ENCODE results near the gene RAB4A.

The RAB4A gene

DNA sequence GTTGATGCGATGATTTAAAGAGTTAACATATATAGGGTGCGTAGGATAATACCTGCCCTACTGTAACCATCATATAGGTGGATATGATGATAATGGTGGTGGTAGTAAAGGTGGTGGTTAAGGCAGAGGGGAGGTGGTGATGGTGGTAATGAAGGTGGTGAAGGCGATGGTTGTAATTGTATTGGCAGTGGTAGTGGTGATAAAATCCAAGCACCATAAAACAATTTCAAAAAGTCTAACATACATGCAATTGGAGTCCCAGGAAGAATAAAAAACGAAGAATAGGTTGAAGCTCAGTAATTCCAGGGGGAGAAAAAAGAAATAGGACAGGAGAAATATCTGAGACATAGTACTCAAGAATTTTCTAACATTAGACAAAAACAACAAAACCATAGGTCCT lies 27.3 kb upstream of the RAB4A start:
- in situ Hi-C loops (cut with HindIII; ENCODE audit: low sequenced_read_pairs): no loop called here

DNA sequence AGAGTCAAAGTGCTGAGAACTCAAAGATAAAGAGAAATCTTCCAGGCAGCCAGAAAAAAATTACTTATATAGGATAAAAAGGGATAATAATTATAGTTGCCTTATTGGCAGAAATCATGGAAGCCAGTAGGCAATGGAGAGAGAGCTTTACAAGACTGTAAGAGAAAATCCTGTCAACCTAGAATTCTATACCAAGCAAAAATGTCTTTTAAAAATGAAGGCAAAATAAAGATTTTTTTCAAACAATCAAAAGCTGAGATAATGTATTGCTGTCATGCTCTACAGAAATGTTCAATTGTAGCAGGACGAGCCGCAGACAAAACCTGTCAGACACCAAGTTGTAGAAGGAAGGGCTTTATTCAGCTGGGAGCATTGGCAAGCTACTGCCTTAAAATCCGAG lies 26.8 kb upstream of the RAB4A start:
- in situ Hi-C loops (cut with HindIII; ENCODE audit: low sequenced_read_pairs): no loop called here

DNA sequence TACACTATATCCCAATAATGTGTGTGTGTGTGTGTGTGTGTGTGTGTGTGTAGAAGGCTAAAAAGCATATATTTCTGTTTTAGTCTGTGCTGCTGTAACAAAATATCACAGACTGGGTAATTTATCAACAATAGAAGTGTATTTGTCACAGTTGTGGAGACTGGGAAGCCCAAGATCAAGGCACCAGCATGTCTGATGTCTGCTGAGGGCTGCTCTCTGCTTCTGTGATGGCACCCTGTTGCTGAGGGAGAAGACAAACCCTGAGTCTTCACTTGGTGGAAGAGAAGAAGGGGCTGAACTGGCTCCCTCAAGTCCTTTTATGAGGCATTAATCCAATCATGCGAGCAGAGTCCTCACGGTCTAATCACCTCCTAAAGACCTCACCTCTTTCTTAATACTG lies 23.0 kb upstream of the RAB4A start:
- in situ Hi-C loops (cut with HindIII; ENCODE audit: low sequenced_read_pairs): no loop called here

DNA sequence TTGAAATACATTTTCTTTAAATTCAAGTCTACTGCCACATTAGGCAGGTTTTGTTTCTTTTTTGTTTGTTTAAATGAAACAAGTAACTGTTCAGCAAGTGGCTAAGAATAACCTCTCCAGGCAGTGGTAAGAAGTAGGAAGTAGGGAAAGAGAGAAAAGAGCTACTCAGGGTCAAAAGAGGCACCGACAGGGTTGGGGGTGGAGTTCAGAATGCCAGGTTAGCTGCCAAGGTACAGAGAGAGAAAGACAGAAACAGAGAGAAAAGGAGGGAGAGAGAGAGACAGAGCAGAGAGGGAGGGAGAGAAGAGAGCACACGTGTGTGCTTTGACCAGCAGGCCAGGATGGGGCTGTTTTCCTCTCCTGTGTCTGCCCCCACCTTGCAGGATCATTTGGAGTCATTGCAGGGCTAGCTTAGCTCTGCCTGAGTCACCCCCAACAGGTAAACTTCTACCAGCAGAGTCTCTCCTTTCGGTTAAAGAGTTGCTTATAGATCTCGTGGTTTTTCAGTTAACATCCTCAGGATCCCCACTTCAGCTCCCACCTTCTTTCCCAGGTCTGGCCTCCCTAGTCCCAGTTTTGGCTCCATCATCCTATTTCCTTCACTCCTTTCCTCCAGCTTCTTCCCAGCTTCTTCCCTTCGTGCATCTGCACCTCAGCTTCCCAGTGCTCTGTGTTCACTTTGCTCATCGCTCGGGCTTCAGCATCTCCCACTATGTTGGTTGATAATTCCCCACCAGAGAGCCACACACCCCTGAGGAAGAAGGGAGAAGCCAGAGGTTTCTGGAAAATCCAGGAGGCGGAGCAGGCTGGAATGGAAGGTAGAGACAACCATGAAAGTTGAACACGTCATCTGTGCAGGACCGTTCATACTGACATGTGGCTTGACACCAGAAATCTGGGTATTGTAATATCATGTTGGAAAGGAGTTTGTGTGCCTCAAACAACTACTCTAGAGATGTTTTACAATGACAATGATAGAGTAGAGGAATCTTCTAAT lies 21.8 kb upstream of the RAB4A start:
- in situ Hi-C loops (cut with HindIII; ENCODE audit: low sequenced_read_pairs): no loop called here

DNA sequence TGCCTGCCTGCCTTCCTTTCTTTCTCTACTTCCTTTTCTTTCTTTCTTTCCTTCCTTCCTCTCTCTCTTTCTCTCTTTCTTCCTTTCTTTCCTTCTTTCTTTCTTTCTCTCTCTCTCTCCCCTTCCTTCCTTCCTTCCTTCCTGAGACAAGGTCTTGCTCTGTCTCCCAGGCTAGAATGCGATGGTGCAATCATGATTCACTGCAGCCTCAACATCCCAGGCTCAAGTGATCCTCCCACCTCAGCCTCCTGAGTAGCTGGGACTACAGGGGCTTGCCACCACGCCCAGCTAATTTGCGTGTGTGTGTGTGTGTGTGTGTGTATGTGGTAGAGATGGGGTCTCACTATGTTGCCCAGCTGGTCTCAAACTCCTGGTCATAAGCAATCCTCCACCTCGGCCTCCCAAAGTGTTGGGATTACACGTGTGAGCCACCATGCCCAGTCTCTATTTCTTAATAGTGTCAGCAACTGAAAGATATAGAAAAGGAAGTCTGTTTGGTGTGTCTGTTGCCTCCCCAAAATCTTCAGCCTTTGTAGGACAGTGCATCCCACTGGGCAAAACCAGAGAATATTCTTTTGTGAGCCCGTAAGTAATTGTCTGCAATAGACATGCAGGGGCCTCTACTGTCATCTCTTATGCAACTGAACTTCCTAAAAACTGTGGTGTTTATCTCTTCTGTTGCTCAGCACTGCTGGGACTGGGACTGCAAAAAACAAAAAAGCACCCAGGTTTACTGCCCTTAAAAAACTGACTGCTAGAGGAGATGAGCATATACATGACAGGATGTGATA lies 20.9 kb upstream of the RAB4A start:
- in situ Hi-C loops (cut with HindIII; ENCODE audit: low sequenced_read_pairs): loop anchor here (25.0 kb wide), 1 partner anchor 237 kb away; no protein-coding TSS in a partner anchor

DNA sequence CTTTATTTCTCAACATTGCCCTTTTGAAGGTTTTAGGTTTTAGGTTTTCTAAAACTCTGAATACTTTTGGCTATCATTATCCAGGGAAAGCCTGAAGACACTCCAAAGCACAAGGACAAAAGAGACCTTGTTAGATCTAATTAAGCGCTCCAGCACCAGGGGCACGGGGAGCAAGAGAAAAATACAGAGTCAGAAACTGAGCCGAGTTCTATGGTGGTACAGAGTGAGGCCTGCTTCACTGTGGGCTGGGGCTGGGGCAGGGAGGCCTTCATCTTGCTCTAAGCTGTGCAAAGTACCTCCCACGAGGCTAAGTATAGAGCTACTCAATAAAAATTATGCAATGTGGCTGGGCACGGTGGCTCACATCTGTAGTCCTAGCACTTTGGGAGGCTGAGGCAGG lies 19.7 kb upstream of the RAB4A start:
- in situ Hi-C loops (cut with HindIII; ENCODE audit: low sequenced_read_pairs): loop anchor here (25.0 kb wide), 1 partner anchor 236 kb away; no protein-coding TSS in a partner anchor

DNA sequence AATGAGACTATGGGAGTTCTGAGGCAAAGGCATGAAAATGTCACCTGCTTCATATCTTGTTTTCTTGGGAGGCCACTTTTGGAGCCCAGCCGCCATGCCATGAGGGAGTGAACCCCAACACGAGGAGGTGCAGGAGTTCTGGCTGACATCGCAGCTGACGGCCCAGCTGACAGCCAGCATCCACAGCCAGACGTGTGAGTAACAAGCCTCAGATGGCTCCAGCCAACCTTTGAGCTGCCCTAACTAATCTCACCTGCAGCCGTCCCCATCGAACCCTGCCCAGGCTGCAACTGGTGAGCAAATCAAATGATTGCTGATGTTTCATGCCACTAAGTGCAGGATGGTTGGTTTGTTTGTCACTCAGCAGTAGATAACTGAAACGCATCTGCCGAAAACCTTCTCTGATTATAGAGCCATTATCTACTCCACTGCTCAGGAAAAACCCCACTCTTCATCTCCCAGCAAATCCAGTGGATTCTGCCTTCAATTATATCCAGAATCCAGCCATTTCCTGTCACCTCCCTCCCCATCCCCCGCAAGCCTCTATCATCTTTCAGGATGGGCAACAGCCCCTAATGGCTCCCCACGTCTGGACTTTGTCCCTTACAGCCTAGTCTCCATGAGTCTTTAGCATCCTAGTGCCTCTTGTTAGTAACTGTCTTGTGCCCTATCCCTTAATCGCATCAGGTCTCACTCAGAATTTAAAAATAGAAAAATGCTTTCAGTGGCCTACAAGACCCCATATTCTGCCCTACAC lies 18.5 kb upstream of the RAB4A start:
- in situ Hi-C loops (cut with HindIII; ENCODE audit: low sequenced_read_pairs): loop anchor here (25.0 kb wide), 1 partner anchor 235 kb away; no protein-coding TSS in a partner anchor

DNA sequence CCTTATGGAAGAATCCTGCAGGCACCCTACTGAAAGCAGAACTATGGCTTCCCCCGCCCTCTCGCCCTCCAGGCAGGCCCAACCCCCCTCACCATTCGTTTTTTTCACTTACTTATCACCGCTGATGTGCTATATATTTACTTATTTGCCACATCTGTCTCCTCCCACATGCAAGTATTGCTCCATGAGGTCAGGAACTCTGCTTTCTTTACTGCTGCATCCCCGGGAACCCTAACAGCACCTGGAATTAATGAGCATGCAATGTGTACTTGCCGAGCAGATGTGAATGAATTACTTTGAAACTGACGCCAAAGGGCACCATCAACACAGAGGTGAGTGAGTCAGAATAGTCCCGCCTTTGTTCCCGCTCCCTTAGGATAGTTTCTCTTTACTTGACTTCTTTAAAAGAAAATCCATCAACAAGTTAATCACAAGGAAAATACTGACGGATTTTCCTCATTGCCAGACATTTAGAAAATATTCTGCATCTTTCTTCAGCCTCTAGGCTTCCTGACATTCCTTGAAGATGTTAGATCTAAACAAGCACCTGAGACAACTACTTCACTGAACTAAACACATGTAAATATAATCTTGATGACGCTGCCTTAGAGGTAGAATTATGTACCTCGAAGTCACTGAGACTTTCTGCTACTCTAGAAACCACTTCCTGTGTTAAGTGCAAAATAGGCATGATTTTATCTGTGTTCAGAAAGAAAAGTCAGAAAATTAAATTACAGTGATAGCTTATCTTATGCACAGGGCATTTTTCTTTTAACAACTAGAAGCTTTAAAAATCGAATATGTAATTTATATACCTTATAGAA lies 17.5 kb upstream of the RAB4A start:
- in situ Hi-C loops (cut with HindIII; ENCODE audit: low sequenced_read_pairs): loop anchor here (25.0 kb wide), 1 partner anchor 234 kb away; no protein-coding TSS in a partner anchor

DNA sequence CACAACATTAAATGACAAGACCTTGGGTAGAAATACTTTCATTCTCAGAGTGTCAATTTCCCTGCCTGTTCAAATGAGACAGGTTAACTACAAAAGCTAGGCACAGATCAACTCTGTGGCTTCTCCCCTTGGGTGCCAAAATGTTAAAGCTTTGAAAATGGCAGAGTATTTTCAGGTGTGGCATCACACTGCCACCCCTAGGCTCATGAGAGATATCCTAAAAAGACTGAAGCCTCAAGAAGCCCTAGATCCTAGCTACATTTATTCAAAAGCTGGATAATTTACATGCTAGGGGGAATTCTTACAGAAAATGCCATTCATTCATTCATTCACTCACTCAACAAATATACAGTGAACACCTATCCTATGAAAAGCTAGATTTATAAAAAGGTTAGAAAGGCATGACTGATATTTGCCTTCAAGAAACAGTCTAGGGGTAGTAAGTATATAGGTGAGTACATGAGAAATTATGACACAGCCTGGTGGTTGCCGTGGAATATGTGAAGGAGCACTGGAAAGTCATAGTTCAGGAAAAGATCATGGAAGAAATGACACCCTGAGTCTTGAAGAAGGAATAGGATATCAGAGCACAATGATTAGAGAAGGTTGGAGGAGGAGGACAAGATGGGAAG lies 15.9 kb upstream of the RAB4A start:
- in situ Hi-C loops (cut with HindIII; ENCODE audit: low sequenced_read_pairs): loop anchor here (25.0 kb wide), 1 partner anchor 232 kb away; no protein-coding TSS in a partner anchor

DNA sequence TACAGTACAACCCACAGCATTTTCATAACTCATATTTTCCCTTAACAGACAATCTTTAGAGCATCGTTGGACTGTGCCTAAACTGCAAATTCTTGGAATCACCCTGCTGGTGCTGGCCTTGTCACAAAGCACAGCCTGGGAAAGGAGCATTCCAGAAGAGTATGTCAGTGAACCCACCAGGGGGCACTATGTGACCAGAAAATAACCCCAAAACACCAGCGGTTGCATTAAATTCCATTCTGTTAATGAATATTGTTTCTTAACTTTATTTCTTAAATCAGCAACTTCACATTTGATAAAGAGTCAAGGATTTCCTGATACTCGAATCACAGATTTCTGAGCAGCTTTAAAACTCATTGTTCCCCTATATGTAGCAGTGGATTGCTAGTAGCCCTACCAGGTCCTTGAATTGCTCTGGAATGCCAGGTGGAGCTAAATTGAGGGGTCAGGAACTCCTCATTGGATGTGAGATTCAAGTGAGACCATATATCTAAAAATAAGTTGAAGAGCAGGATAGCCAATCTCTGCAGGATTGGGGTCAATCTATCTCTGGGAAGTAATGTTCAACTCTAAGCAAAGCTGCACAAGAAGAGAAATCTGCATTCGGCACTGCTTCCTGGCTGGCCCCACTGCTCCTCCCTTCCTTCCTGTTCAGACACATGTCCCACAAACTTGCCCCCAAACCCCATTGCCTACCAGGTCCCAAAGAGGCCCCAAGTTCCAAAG lies 12.7 kb upstream of the RAB4A start:
- in situ Hi-C loops (cut with HindIII; ENCODE audit: low sequenced_read_pairs): loop anchor here (25.0 kb wide), 1 partner anchor 229 kb away; no protein-coding TSS in a partner anchor

DNA sequence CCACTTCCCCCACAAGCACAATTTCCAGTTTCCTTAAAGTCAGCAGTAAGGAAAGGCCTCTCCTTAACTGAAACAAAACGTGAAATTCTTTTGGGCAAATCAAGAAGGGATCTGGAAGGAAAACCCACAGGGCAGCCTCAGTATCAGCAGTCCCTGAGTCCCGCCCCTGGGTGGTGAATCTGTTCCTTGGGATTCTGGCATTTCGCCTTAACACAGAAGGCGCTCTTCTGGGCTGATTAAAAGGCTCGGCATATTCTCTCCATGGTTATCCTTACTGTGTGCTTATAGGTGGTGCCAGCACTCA lies 12.2 kb upstream of the RAB4A start:
- in situ Hi-C loops (cut with HindIII; ENCODE audit: low sequenced_read_pairs): loop anchor here (25.0 kb wide), 1 partner anchor 229 kb away; no protein-coding TSS in a partner anchor

DNA sequence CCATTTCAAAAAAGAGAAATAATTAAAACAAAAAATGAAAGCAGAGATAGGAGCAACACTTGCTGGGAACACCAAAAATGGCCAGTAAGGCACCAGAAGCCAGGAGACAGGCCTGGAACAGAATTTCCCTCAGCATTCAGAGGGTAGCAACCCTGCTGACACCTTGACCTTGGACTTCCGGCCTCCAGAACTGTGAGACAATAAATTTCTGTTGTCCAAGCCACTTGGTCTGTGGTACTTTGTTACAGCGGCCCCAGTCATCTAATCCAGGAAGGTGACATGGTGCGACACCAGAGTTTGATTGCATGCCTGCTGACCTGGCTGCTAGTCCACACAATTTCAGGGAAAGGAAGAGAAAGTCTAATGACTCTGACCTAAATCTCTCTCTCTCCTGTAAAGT lies 10.6 kb upstream of the RAB4A start:
- in situ Hi-C loops (cut with HindIII; ENCODE audit: low sequenced_read_pairs): loop anchor here (25.0 kb wide), 1 partner anchor 227 kb away; no protein-coding TSS in a partner anchor

DNA sequence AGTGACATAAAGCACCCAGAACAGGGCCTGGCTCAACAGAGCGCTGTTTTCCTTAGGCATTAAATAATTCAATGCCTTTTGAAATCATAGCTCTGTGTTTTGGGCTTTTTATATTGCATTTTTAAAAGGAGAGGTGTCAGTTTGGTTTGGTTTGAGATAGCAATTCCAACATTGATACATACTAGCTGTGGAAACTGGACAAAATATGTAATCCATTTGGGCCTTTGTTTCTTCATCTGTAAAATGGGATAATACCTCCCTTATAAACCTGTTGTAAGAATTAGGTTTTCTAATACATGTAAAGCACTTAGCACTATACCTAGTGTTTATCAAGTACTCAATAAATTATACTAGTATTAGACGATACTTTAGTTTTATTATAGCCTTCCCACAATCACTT lies 8.7 kb upstream of the RAB4A start:
- in situ Hi-C loops (cut with HindIII; ENCODE audit: low sequenced_read_pairs): loop anchor here (25.0 kb wide), 1 partner anchor 225 kb away; no protein-coding TSS in a partner anchor

DNA sequence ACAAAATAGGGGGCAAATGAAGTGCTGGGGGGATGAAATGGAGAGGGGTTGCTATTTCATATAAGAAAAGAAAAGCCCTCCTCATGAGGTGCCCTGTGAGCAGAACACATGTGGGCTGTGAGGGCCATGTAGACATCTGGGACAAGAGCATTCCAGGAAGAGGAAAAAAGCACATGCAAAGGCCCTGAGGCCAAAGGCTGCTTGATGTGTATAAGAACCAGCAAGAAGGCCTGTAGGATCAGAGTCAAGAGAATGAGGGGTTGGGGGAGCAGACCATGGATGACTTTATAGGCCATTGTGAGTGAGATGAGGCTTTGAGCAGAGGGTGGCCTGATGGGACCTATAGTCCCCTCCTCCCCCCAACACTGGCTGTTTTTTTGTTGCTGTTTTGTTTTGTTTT lies 7.7 kb upstream of the RAB4A start:
- in situ Hi-C loops (cut with HindIII; ENCODE audit: low sequenced_read_pairs): loop anchor here (25.0 kb wide), 1 partner anchor 224 kb away; no protein-coding TSS in a partner anchor

DNA sequence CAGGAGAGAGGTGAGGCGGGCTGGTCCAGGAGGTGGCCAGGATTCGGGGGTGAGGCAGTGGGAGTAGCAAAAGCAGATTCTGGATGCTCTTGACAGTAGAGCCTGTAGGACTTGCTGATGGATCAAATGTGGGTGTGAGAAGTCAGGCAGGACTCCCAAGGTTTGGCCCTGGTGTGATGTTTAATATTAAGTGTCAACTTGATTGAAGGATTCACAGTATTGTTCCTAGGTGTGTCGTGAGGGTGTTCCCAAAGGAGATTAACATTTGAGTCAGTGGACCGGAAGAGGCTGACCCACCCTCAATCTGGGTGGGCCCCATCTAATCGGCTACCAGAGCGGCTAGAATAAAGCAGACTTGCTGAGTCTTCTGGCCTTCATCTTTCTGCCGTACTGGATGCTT lies 6.8 kb upstream of the RAB4A start:
- in situ Hi-C loops (cut with HindIII; ENCODE audit: low sequenced_read_pairs): loop anchor here (25.0 kb wide), 1 partner anchor 223 kb away; no protein-coding TSS in a partner anchor

DNA sequence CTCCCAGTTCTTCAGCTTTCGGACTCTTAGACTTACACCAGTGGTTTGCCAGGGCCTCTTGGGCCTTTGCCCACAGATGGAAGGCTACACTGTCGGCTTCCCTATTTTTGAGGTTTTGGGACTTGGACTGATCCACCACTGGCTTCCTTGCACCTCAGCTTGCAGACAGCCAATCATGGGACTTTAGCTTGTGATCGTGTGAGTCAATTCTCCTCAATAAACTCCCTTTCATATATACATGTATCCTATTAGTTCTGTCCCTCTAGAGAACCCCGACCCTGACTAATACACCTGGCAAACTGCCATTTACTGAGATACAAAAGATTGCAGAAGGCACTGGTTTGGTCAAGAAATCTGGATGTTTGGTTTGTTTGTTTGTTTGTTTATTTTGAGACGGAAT lies 6.4 kb upstream of the RAB4A start:
- in situ Hi-C loops (cut with HindIII; ENCODE audit: low sequenced_read_pairs): loop anchor here (25.0 kb wide), 1 partner anchor 223 kb away; no protein-coding TSS in a partner anchor

DNA sequence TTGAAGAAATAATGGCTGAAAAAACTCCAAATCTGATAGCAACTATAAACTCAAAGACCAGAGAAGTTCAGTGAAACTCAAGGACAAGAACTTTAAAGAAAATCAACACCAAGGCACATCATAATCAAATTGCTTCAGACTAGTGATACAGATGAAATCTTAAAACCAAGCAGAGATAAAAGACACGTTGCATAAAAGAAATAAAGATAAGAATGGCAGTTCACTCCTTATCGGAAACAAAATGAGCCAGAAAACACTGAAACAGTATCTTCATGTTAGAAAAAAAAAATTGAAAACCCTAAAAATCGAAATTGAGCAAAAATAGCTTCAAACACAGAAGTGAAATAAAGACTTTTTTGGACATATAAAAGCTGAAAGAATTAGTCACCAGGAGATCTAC lies 4.6 kb upstream of the RAB4A start:
- in situ Hi-C loops (cut with HindIII; ENCODE audit: low sequenced_read_pairs): loop anchor here (25.0 kb wide), 1 partner anchor 221 kb away; no protein-coding TSS in a partner anchor

DNA sequence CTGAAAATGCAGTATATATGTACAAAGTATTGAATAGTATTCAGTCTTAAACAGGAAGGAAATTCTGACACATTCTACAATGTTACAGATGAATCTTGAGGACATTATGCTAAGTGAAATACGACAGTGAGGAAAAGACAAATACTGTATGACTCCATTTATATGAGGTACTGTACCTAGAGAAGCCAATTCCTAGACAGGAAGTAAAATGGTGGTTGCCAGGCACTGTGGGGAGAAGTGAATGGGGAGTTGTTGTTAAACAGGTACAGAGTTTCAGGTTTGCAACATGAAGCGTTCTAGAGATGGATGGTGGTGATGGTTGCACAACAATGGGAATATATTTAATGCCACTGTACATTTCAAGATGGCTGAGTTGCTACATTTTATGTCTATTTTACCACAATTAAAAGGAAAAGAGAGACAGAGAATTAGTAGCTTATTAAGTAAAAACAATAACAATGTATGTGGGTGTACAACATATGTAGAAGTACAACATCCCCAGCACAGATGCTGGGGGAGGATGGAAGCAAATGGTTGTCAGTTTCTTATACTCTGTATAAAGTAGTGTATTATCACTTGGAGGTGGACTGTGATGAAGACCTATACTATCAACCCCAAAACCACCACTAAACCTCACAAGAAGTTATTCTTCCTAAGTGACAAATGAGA lies 3.9 kb upstream of the RAB4A start:
- in situ Hi-C loops (cut with HindIII; ENCODE audit: low sequenced_read_pairs): loop anchor here (25.0 kb wide), 1 partner anchor 220 kb away; no protein-coding TSS in a partner anchor
